Ovary (tissue), 9 donors: ENCODE results near the gene RPS26. TPM values are rescaled to one million over a fixed set of nuclear protein-coding genes. Genes with fewer than 3 reads are reported as not detected.
A peak's percentile ranks its signal among the peaks of the same experiment; 100 is the strongest.
"Not testable (repeated sequence)": the region's sequence is repeated elsewhere in the genome, so short reads cannot be mapped to it uniquely, and the experiment has no call there.

Source experiments
- DNase-seq, 5 donors: peaks; one replicate each; pipeline ENCODE4 v3.0.0-alpha.2; 2019 to 2020
- H3K27ac ChIP-seq, 2 donors: fragments of 200-600 bp; one replicate each; pipeline versions ENCODE4 v1.5.1 to v1.8.0; 2019 to 2022
- H3K27me3 ChIP-seq: fragments of 200-600 bp; one replicate; pipeline ENCODE4 v1.8.0; 2022
- H3K36me3 ChIP-seq: fragments of 200-600 bp; sonication (generic); one replicate; pipeline ENCODE4 v1.5.1; 2019
- H3K4me1 ChIP-seq: one replicate; pipeline ENCODE4 v1.8.1; 2013; ENCODE audit warnings: mild to moderate bottlenecking, moderate library complexity; ENCODE audit not compliant: insufficient read depth
- H3K4me3 ChIP-seq: fragments of 200-600 bp; sonication (generic); one replicate; pipeline ENCODE4 v1.5.1; 2017
- H3K9me3 ChIP-seq, 2 donors: fragments of 200-600 bp in 1 of 2; sonication (generic) in 1 of 2; one replicate each; pipeline versions ENCODE4 v1.5.1 to v1.8.1; 2013 to 2019; ENCODE audit warnings: mild to moderate bottlenecking in 1 of 2, moderate library complexity in 1 of 2
- CTCF ChIP-seq, 3 donors: fragments of 450-650 bp in 2 of 3; fragments of 200-600 bp in 1 of 3; IDR thresholded peaks; one replicate each; pipeline versions ENCODE4 v1.5.1 to v1.8.0; 2016 to 2022; ENCODE audit warnings: antibody characterized with exemption in 3 of 3, mild to moderate bottlenecking in 1 of 3
- EP300 ChIP-seq: sonication (generic); formaldehyde crosslinking; IDR thresholded peaks from one replicate; pipeline ENCODE4 v1.6.1; 2017; ENCODE audit warnings: antibody characterized with exemption
- POLR2A ChIP-seq: fragments of 450-650 bp; IDR thresholded peaks from one replicate; pipeline ENCODE4 v1.6.1; 2017; ENCODE audit warnings: antibody characterized with exemption, mild to moderate bottlenecking, moderate library complexity
- WGBS, 3 donors: extraction: QIAGEN DNeasy Blood & Tissue Kit in 1 of 3; methylation state at CpG; one replicate each; pipeline versions ENCODE4 v1.1.5 to v1.1.7; 2013 to 2017; 5-methylcytosine and 5-hydroxymethylcytosine counted together
- intact Hi-C, 4 donors: fragments of 100-400 bp; cut with DNase I; formaldehyde crosslinking; loops; one replicate each; pipeline versions ENCODE4 v1.11.0 to v1.15.1; 2022 to 2023
- polyA plus RNA-seq, 2 donors: library from polyadenylated mRNA; stranded (reverse); fragments of 200-250 nt in 1 of 2; fragments of 350-450 nt in 1 of 2; fragmentation: Illumina TruSeq in 1 of 2; extraction: RNeasy Lipid Tissue Mini Kit (QIAGEN cat#74804) in 1 of 2; gene quantifications; one replicate each; pipeline ENCODE4 v1.2.3, GENCODE V29; 2013 to 2014
- total RNA-seq, 7 donors: library from RNA; depleted of rRNA in 2 of 7; stranded (reverse); fragments of >200 nt in 2 of 7; fragmentation: NEBNext Ultra II Directional in 3 of 7; extraction: Animal tissue kit (Norgen Biotek cat#: 25700) in 3 of 7; gene quantifications; one replicate each; pipeline versions ENCODE4 v1.1.0 to v1.2.4, GENCODE V29; 2016 to 2023
- donor health status: DM: no; HTN: no; CAD: no; lungs with moderate emphysema.
- donor health status: DM: no; HTN: no; CAD: no.
- donor health status: Bipolar disorder and iron deficiency.
- donor health status: DM: yes; HTN: yes; CAD: no.
- donor health status: DM: no; HTN: no; CAD: no.
- donor health status: DM: yes; HTN: yes; CAD: no.

The RPS26 gene
- total and polyA plus RNA-seq, 9 donors: 16.2 to 2,562 (median 140) TPM

- DNase-seq: peak; percentile 94 to 97 (median 96)
- TF ChIP-seq POLR2A (peak; percentile 6), CTCF (IDR thresholded peaks at IDR 0.05) (no peak)
- peak within 1 kb of the TSS; percentile 52 for H3K4me3 ChIP-seq
- intact Hi-C loops: loop anchor here (2.0 to 10.0 kb wide), 3 partner anchors 40 to 48 kb away; partner anchors contain the start of gene RPS26 (in 3 of the 4)
- no peaks in the 10 kb centered on the region for H3K27me3 ChIP-seq
- H3K27ac ChIP-seq: peak within 1 kb of the TSS; percentile 7 to 80
- WGBS, 3 donors: 0 to 1% (median 1%) methylated on average over 27 of the region's 27 CpGs
- H3K36me3 ChIP-seq: no peaks in the 10 kb centered on the region
- no peaks in the 10 kb centered on the region for H3K9me3 ChIP-seq
- H3K4me1 ChIP-seq: peaks cover 3% of the 10 kb centered on the region
These were observed 44.8 kb upstream of the RPS26 start, which contains the start of gene SUOX for GRCh38 chr12:55996715-55997534. Gene SUOX (plus strand): TSS chr12:55997276. CDS start chr12:56002222, 4,946 bp downstream.

DNA sequence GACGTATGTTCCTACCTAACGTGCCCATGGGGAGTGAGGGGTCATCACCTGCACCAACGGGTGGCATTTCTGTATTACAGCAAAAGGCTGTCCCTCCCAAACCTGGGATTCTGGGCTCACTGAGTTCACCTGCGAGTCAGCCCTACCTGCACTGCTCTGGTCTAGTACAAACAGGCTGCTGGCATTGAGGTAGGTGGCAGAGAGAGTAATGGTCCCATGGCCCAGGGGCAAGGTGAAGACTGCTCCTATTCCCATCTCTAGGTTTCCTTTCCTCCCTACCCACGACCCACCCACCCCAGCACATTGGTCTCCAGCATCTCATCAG lies 44.2 kb upstream of the RPS26 start:
- DNase-seq: no peak
- Histone ChIP-seq H3K4me3 (peak overlapping the region; percentile 52), H3K27ac (peak overlapping the region; percentile 7 to 71), H3K27me3 (no peaks in the 10 kb centered on the region), H3K4me1 (peaks cover 3% of the 10 kb centered on the region), H3K9me3 (no peaks in the 10 kb centered on the region), H3K36me3 (no peaks in the 10 kb centered on the region)
- TF ChIP-seq CTCF (IDR thresholded peaks at IDR 0.05): no peak
- no peak for TF ChIP-seq POLR2A
- no peak for TF ChIP-seq EP300
- WGBS, 3 donors: 0 to 1% (median 0%) methylated on average over 5 of the region's 5 CpGs
- intact Hi-C loops: loop anchor here (2.0 to 10.0 kb wide), 3 partner anchors 40 to 47 kb away; partner anchors contain the start of gene RPS26 (in 3 of the 4)

DNA sequence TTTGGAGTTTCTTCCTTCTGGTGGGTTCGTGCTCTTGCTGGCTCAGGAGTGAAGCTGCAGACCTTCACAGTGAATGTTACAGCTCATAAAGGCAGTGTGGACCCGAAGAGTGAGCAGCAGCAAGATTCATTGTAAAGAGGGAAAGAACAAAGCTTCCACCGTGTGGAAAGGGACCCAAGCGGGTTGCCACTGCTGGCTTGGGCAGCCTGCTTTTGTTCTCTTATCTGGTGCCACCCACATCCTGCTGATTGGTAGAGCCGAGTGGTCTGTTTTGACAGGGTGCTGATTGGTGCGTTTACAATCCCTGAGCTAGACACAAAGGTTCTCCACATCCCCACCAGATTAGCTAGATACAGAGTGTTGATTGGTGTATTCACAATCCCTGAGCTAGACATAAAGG lies 42.2 kb upstream of the RPS26 start:
- H3K36me3 ChIP-seq, H3K27me3 ChIP-seq, H3K4me3 ChIP-seq, DNase-seq, H3K4me1 ChIP-seq, H3K27ac ChIP-seq, H3K9me3 ChIP-seq: not testable (repeated sequence)
- intact Hi-C loops: loop anchor here in 2 of 4 donors (5.0 to 10.0 kb wide), 2 partner anchors 38 to 45 kb away; partner anchors contain the start of gene RPS26 (in 1 of the 2)
- WGBS, 3 donors: 70 to 76% (median 76%) methylated on average over 6 of the region's 6 CpGs

GRCh38 chr12:55999999-56000540 lies 41.6 kb upstream of the RPS26 start:
- not testable (repeated sequence) for H3K27me3 ChIP-seq, DNase-seq, H3K4me1 ChIP-seq, H3K27ac ChIP-seq, H3K4me3 ChIP-seq, H3K9me3 ChIP-seq, H3K36me3 ChIP-seq
- 90 to 91% (median 90%) methylated on average over 33 of the region's 33 CpGs for WGBS, 3 donors
- intact Hi-C loops: loop anchor here in 2 of 4 donors (5.0 to 10.0 kb wide), 2 partner anchors 37 to 45 kb away; partner anchors contain the start of gene RPS26 (in 1 of the 2)

- Histone ChIP-seq H3K36me3 (no peaks in the 10 kb centered on the region), H3K9me3 (no peaks in the 10 kb centered on the region), H3K4me1 (peaks cover 2% of the 10 kb centered on the region), H3K4me3 (no peak overlapping the region), H3K27me3 (no peaks in the 10 kb centered on the region), H3K27ac (no peak overlapping the region)
- 76 to 83% (median 83%) methylated on average over 7 of the region's 7 CpGs for WGBS, 3 donors
- intact Hi-C loops: no loop called here
- no peak for DNase-seq
- TF ChIP-seq EP300: no peak
- TF ChIP-seq CTCF (IDR thresholded peaks at IDR 0.05): no peak
- TF ChIP-seq POLR2A: no peak
These were observed 40.1 kb upstream of the RPS26 start for GRCh38 chr12:56001487-56002100.

- H3K4me1 ChIP-seq, H3K27me3 ChIP-seq, H3K27ac ChIP-seq, intact Hi-C loops, H3K36me3 ChIP-seq, DNase-seq, H3K4me3 ChIP-seq, H3K9me3 ChIP-seq: not testable (repeated sequence)
- WGBS, 3 donors: 68 to 82% (median 79%) methylated on average over 5 of the region's 5 CpGs
These were observed 38.3 kb upstream of the RPS26 start for GRCh38 chr12:56003376-56003775.
